KBM-7 (cell line): ENCODE results near the gene ATAD3B.
"Not testable (repeated sequence)": the region's sequence is repeated elsewhere in the genome, so short reads cannot be mapped to it uniquely, and the experiment has no call there.

Experiments
- DNase-seq: peaks from one replicate; pipeline ENCODE4 v3.0.0-alpha.2; 2015
- in situ Hi-C: fragments of 300-500 bp; cut with MboI; formaldehyde crosslinking; loops from 2 replicates; pipeline ENCODE4 v1.14.3; 2020; ENCODE audit warnings: low sequenced_read_pairs, low pct_unique_long_range_greater_than_20kb, mixed read lengths

ATAD3B gene

GRCh38 chr1:1494311-1494710, 22.7 kb downstream of the ATAD3B start:
- DNase-seq, in situ Hi-C loops: not testable (repeated sequence)

- DNase-seq, in situ Hi-C loops: not testable (repeated sequence)
Observed at GRCh38 chr1:1495461-1495975, 24.0 kb downstream of the ATAD3B start.

GRCh38 chr1:1504777-1505365, 33.3 kb downstream of the ATAD3B start:
- peak; percentile 93 for DNase-seq
- in situ Hi-C loops, result not testable (repeated sequence)

- in situ Hi-C loops, DNase-seq: not testable (repeated sequence)
Observed at GRCh38 chr1:1505366-1505798, 33.8 kb downstream of the ATAD3B start.

GRCh38 chr1:1505801-1506200, 34.2 kb downstream of the ATAD3B start:
- peak; percentile 18 for DNase-seq
- in situ Hi-C loops, result not testable (repeated sequence)

- DNase-seq, result no peak
- in situ Hi-C loops, result no loop called here
Observed at GRCh38 chr1:1507305-1507704, 35.7 kb downstream of the ATAD3B start.

GRCh38 chr1:1508775-1509464, 37.4 kb downstream of the ATAD3B start:
- DNase-seq, in situ Hi-C loops: not testable (repeated sequence)

- in situ Hi-C loops, DNase-seq: not testable (repeated sequence)
Observed at GRCh38 chr1:1509465-1509850, 37.9 kb downstream of the ATAD3B start.

GRCh38 chr1:1510912-1511532, 39.5 kb downstream of the ATAD3B start:
- peak; percentile 27 for DNase-seq

GRCh38 chr1:1511533-1512285, 40.1 kb downstream of the ATAD3B start, which contains the start of gene ATAD3A:
Gene ATAD3A (plus strand): TSS chr1:1512162. CDS start chr1:1512269, 107 bp downstream.
- in situ Hi-C loops, result no loop called here
- DNase-seq, result peak; percentile 96

More at GRCh38 chr1:1510912-1511532, 39.5 kb downstream of the ATAD3B start:
- in situ Hi-C loops, result no loop called here

GRCh38 chr1:1512425-1512824, 40.9 kb downstream of the ATAD3B start:
- in situ Hi-C loops, DNase-seq: not testable (repeated sequence)

GRCh38 chr1:1513675-1514074, 42.1 kb downstream of the ATAD3B start:
- DNase-seq, in situ Hi-C loops: not testable (repeated sequence)

- peak; percentile 74 for DNase-seq
- in situ Hi-C loops, result not testable (repeated sequence)
Observed at GRCh38 chr1:1514376-1514775, 42.8 kb downstream of the ATAD3B start.

GRCh38 chr1:1516923-1517322, 45.4 kb downstream of the ATAD3B start:
- in situ Hi-C loops, DNase-seq: not testable (repeated sequence)

GRCh38 chr1:1517973-1518620, 46.5 kb downstream of the ATAD3B start:
- DNase-seq, result no peak

GRCh38 chr1:1518621-1519007, 47.0 kb downstream of the ATAD3B start:
- DNase-seq, in situ Hi-C loops: not testable (repeated sequence)

More at GRCh38 chr1:1517973-1518620, 46.5 kb downstream of the ATAD3B start:
- in situ Hi-C loops, result no loop called here

- DNase-seq, in situ Hi-C loops: not testable (repeated sequence)
Observed at GRCh38 chr1:1519805-1520505, 48.4 kb downstream of the ATAD3B start.

GRCh38 chr1:1521331-1521730, 49.8 kb downstream of the ATAD3B start:
- no peak for DNase-seq
- in situ Hi-C loops, result no loop called here
